Measurements from ENCODE around the gene LRCH1.

DNA sequence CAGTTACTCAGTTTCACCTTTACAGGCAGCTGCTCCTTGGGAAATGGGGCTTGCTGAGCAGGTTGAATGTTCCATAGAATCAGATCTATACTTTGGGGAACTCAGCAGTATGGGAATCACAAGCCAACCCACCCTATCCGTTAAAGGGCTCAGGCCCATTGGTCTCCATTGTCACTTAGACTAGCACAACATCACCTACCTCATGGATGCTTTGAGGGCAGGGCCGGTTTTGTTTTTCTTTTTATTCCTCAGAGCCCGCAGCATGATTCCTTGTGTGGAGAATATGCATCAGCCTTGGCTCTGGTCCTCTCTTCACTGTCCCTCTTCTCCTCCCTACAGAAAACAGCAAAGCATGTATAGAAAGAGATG lies 48.0 kb downstream of the LRCH1 start:
- TF ChIP-seq, protein P1, sequence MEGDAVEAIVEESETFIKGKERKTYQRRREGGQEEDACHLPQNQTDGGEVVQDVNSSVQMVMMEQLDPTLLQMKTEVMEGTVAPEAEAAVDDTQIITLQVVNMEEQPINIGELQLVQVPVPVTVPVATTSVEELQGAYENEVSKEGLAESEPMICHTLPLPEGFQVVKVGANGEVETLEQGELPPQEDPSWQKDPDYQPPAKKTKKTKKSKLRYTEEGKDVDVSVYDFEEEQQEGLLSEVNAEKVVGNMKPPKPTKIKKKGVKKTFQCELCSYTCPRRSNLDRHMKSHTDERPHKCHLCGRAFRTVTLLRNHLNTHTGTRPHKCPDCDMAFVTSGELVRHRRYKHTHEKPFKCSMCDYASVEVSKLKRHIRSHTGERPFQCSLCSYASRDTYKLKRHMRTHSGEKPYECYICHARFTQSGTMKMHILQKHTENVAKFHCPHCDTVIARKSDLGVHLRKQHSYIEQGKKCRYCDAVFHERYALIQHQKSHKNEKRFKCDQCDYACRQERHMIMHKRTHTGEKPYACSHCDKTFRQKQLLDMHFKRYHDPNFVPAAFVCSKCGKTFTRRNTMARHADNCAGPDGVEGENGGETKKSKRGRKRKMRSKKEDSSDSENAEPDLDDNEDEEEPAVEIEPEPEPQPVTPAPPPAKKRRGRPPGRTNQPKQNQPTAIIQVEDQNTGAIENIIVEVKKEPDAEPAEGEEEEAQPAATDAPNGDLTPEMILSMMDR (IDR thresholded peaks at IDR 0.05), result no peak
- TF ChIP-seq POLR2A (IDR thresholded peaks at IDR 0.05), result no peak
